Brain microvascular endothelial cell (primary cell): ENCODE data around the gene OSGEPL1.

Source experiments
- DNase-seq: peaks from one replicate; pipeline ENCODE4 v3.0.0-alpha.2; 2020
- H3K27ac ChIP-seq: fragments of 250-450 bp; sonication (Bioruptor Pico); 2 replicates; pipeline ENCODE4 v1.5.1; 2020; ENCODE audit warnings: mild to moderate bottlenecking, moderate library complexity
- H3K27me3 ChIP-seq: fragments of 250-450 bp; sonication (Bioruptor Pico); replicated peaks from 2 replicates; pipeline ENCODE4 v1.5.1; 2020; ENCODE audit warnings: mild to moderate bottlenecking
- H3K36me3 ChIP-seq: fragments of 250-450 bp; sonication (Bioruptor Pico); replicated peaks from 2 replicates; pipeline ENCODE4 v1.5.1; 2020; ENCODE audit warnings: mild to moderate bottlenecking
- H3K4me3 ChIP-seq: 2 replicates; pipeline ENCODE4 v1.5.1; 2011; ENCODE audit warnings: low read depth, mild to moderate bottlenecking, control low read depth, low read length, moderate library complexity
- CTCF ChIP-seq: IDR thresholded peaks from 2 replicates; pipeline ENCODE4 v1.5.1; 2011; ENCODE audit warnings: low read depth, mild to moderate bottlenecking, moderate library complexity, low read length, control low read depth, inconsistent platforms; ENCODE audit errors: missing control alignments
- in situ Hi-C: cut with HindIII; loops from 2 replicates; pipeline ENCODE4 v1.10.0; 2017; ENCODE audit warnings: low sequenced_read_pairs, low pct_ligation_motif_present

The OSGEPL1 gene

GRCh38 chr2:189783451-189783926 lies 20.9 kb upstream of the OSGEPL1 start:
- peak overlapping the region; percentile 89 for H3K27ac ChIP-seq
- peak overlapping the region; percentile 91 for H3K4me3 ChIP-seq
- no peak for TF ChIP-seq CTCF
- no peak for DNase-seq
- in situ Hi-C loops: no loop called here
- peaks cover 19% of the 10 kb centered on the region for H3K36me3 ChIP-seq
- no peaks in the 10 kb centered on the region for H3K27me3 ChIP-seq

DNA sequence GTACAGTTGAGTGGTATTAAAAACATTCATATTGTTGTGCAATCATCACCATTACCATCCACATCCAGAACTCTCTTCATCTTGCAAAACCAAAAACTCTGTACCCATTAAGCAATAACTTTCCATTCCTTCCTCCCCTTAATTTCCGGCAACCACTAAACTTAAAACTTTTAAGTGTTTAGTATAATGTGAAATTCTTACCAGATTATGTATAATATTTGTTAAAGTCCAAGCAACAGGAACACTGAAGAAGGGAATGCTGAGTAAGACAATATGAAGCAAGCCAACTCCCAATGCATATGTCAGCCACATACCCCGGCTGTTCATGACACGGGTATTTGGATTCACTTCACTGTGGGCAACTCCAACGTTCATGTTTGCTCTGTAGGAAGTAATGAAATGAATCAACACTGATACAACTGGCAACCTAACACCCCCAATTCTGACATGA lies 19.7 kb upstream of the OSGEPL1 start:
- peak overlapping the region; percentile 15 for H3K4me3 ChIP-seq
- H3K27me3 ChIP-seq: no peaks in the 10 kb centered on the region
- in situ Hi-C loops: no loop called here
- TF ChIP-seq CTCF: no peak
- H3K27ac ChIP-seq: peak overlapping the region; percentile 18
- peaks cover 30% of the 10 kb centered on the region for H3K36me3 ChIP-seq
- no peak for DNase-seq

GRCh38 chr2:189772212-189772611 lies 9.6 kb upstream of the OSGEPL1 start:
- TF ChIP-seq CTCF: no peak
- no peak for DNase-seq
- H3K27ac ChIP-seq: no peak overlapping the region
- H3K4me3 ChIP-seq: no peak overlapping the region
- peaks cover 48% of the 10 kb centered on the region for H3K36me3 ChIP-seq
- no peaks in the 10 kb centered on the region for H3K27me3 ChIP-seq
- in situ Hi-C loops: no loop called here

- Histone ChIP-seq H3K36me3 (peaks cover 45% of the 10 kb centered on the region), H3K27me3 (no peaks in the 10 kb centered on the region), H3K27ac (no peak overlapping the region), H3K4me3 (no peak overlapping the region)
- in situ Hi-C loops: no loop called here
- DNase-seq: no peak
- no peak for TF ChIP-seq CTCF
These were observed 8.2 kb upstream of the OSGEPL1 start for GRCh38 chr2:189770590-189771322.

- TF ChIP-seq CTCF: no peak
These were observed 1.5 kb upstream of the OSGEPL1 start for GRCh38 chr2:189763908-189764661.

More at GRCh38 chr2:189763908-189764661, 1.5 kb upstream of the OSGEPL1 start:
- in situ Hi-C loops: no loop called here
- H3K27ac ChIP-seq: no peak overlapping the region
- no peak overlapping the region for H3K4me3 ChIP-seq
- no peaks in the 10 kb centered on the region for H3K27me3 ChIP-seq
- DNase-seq: no peak
- peaks cover 7% of the 10 kb centered on the region for H3K36me3 ChIP-seq
